8988T (cell line): ENCODE data around the gene SDCCAG8.

Experiments
- DNase-seq: peaks from one replicate; pipeline ENCODE4 v3.0.0; 2011

SDCCAG8 gene

GRCh38 chr1:243510928-243511327 lies 255.1 kb downstream of the SDCCAG8 start:
- DNase-seq: no peak

GRCh38 chr1:243513726-243514491 lies 258.1 kb downstream of the SDCCAG8 start:
- DNase-seq: no peak

GRCh38 chr1:243514927-243515326 lies 259.1 kb downstream of the SDCCAG8 start:
- DNase-seq: no peak

- DNase-seq: no peak
Measured at GRCh38 chr1:243520831-243521230, 265.0 kb downstream of the SDCCAG8 start.

- DNase-seq: no peak
Measured at GRCh38 chr1:243523766-243524165, 267.9 kb downstream of the SDCCAG8 start.

- DNase-seq: no peak
Measured at GRCh38 chr1:243525085-243525487, 269.2 kb downstream of the SDCCAG8 start.

GRCh38 chr1:243526180-243526579 lies 270.3 kb downstream of the SDCCAG8 start:
- DNase-seq: no peak

- no peak for DNase-seq
Measured at GRCh38 chr1:243528459-243529121, 272.7 kb downstream of the SDCCAG8 start.

GRCh38 chr1:243529512-243529911 lies 273.7 kb downstream of the SDCCAG8 start:
- DNase-seq: no peak

GRCh38 chr1:243535014-243535413 lies 279.2 kb downstream of the SDCCAG8 start:
- no peak for DNase-seq

- DNase-seq: no peak
Measured at GRCh38 chr1:243539636-243540035, 283.8 kb downstream of the SDCCAG8 start.

GRCh38 chr1:243542739-243543415 lies 287.0 kb downstream of the SDCCAG8 start:
- DNase-seq: no peak

GRCh38 chr1:243543501-243543900 lies 287.7 kb downstream of the SDCCAG8 start:
- DNase-seq: no peak

- no peak for DNase-seq
Measured at GRCh38 chr1:243546457-243546856, 290.6 kb downstream of the SDCCAG8 start.

GRCh38 chr1:243547891-243548290 lies 292.1 kb downstream of the SDCCAG8 start:
- no peak for DNase-seq

- DNase-seq: no peak
Measured at GRCh38 chr1:243548516-243548915, 292.7 kb downstream of the SDCCAG8 start.

GRCh38 chr1:243549108-243549507 lies 293.3 kb downstream of the SDCCAG8 start:
- no peak for DNase-seq
